Measurements from ENCODE around the gene ARL6IP5.

- no peak for TF ChIP-seq EP300 (IDR thresholded peaks at IDR 0.05)
- no peak for TF ChIP-seq CTCF (IDR thresholded peaks at IDR 0.05)
- TF ChIP-seq POLR2A (IDR thresholded peaks at IDR 0.05), result no peak
These were observed 43.8 kb downstream of the ARL6IP5 start for GRCh38 chr3:69128509-69128908.
